Measurements from ENCODE around the gene PRKG1.
"Not testable (repeated sequence)": the region's sequence is repeated elsewhere in the genome, so short reads cannot be mapped to it uniquely, and the experiment has no call there.

- TF ChIP-seq, protein P1, sequence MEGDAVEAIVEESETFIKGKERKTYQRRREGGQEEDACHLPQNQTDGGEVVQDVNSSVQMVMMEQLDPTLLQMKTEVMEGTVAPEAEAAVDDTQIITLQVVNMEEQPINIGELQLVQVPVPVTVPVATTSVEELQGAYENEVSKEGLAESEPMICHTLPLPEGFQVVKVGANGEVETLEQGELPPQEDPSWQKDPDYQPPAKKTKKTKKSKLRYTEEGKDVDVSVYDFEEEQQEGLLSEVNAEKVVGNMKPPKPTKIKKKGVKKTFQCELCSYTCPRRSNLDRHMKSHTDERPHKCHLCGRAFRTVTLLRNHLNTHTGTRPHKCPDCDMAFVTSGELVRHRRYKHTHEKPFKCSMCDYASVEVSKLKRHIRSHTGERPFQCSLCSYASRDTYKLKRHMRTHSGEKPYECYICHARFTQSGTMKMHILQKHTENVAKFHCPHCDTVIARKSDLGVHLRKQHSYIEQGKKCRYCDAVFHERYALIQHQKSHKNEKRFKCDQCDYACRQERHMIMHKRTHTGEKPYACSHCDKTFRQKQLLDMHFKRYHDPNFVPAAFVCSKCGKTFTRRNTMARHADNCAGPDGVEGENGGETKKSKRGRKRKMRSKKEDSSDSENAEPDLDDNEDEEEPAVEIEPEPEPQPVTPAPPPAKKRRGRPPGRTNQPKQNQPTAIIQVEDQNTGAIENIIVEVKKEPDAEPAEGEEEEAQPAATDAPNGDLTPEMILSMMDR (IDR thresholded peaks at IDR 0.05) = not testable (repeated sequence)
- not testable (repeated sequence) for TF ChIP-seq POLR2A (IDR thresholded peaks at IDR 0.05)
Measured at GRCh38 chr10:51758838-51759237, 684.6 kb downstream of the PRKG1 start.
